Right lobe of liver (tissue), 4 donors: Measurements from ENCODE around the gene KRT23.

Source experiments
- POLR2A ChIP-seq: fragments of 450-650 bp; IDR thresholded peaks from one replicate; pipeline ENCODE4 v1.6.1; 2017; ENCODE audit warnings: antibody characterized with exemption, mild to moderate bottlenecking
- TF ChIP-seq, protein P1 (sequence below), 4 donors: fragments of 200-600 bp in 3 of 4; fragments of 450-650 bp in 1 of 4; IDR thresholded peaks; one replicate each; pipeline versions ENCODE4 v1.5.1 to v1.8.0; 2016 to 2022; ENCODE audit warnings: antibody characterized with exemption in 4 of 4, mild to moderate bottlenecking in 2 of 4
- donor health status: DM: no; HTN: no; CAD: no.
- donor health status: DM: no; HTN: no; CAD: no.
- donor health status: DM: no; HTN: yes; CAD: no.

- TF ChIP-seq, protein P1, sequence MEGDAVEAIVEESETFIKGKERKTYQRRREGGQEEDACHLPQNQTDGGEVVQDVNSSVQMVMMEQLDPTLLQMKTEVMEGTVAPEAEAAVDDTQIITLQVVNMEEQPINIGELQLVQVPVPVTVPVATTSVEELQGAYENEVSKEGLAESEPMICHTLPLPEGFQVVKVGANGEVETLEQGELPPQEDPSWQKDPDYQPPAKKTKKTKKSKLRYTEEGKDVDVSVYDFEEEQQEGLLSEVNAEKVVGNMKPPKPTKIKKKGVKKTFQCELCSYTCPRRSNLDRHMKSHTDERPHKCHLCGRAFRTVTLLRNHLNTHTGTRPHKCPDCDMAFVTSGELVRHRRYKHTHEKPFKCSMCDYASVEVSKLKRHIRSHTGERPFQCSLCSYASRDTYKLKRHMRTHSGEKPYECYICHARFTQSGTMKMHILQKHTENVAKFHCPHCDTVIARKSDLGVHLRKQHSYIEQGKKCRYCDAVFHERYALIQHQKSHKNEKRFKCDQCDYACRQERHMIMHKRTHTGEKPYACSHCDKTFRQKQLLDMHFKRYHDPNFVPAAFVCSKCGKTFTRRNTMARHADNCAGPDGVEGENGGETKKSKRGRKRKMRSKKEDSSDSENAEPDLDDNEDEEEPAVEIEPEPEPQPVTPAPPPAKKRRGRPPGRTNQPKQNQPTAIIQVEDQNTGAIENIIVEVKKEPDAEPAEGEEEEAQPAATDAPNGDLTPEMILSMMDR (IDR thresholded peaks at IDR 0.05): no peak
- TF ChIP-seq POLR2A: no peak
Measured at GRCh38 chr17:40902498-40902897, 34.9 kb downstream of the KRT23 start.
